GM19438 (cell line): ENCODE results near the gene DENND1A.
"Not testable (repeated sequence)": the region's sequence is repeated elsewhere in the genome, so short reads cannot be mapped to it uniquely, and the experiment has no call there.

Experiments used
- ATAC-seq: cut with Tn5 transposase; IDR thresholded peaks from one replicate; pipeline ENCODE4 v1.9.1; 2021; ENCODE audit warnings: low read depth; ENCODE audit not compliant: unreplicated experiment

DENND1A gene

GRCh38 chr9:123339666-123340510, 590.0 kb downstream of the DENND1A start:
- ATAC-seq, result peak; percentile 41

GRCh38 chr9:123338710-123339665, 590.9 kb downstream of the DENND1A start:
- peak; percentile 59 for ATAC-seq

GRCh38 chr9:123337971-123338370, 592.0 kb downstream of the DENND1A start:
- ATAC-seq, result no peak

GRCh38 chr9:123336959-123337358, 593.0 kb downstream of the DENND1A start:
- no peak for ATAC-seq

DNA sequence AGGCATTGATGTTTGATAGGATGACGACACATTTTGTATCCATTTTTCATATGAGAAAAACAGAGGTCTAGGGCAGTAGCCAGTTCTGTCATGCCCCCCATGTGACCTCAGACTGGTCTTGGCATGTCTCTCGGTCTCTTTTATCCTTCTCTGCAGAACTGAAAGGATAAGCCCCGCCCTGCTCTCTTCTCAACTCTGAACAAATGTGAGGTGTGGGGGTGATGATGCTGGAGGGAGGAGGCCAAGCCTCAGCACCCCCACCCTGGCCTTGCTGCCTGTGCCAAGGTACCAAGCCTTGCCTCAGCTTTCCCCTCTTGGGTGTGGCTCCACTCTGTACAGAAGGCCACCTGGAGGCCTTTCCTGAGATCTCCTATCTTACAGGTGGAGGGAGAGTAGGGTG, 593.5 kb downstream of the DENND1A start:
- ATAC-seq, result no peak

- no peak for ATAC-seq
Observed at GRCh38 chr9:123335986-123336329, 594.0 kb downstream of the DENND1A start.

DNA sequence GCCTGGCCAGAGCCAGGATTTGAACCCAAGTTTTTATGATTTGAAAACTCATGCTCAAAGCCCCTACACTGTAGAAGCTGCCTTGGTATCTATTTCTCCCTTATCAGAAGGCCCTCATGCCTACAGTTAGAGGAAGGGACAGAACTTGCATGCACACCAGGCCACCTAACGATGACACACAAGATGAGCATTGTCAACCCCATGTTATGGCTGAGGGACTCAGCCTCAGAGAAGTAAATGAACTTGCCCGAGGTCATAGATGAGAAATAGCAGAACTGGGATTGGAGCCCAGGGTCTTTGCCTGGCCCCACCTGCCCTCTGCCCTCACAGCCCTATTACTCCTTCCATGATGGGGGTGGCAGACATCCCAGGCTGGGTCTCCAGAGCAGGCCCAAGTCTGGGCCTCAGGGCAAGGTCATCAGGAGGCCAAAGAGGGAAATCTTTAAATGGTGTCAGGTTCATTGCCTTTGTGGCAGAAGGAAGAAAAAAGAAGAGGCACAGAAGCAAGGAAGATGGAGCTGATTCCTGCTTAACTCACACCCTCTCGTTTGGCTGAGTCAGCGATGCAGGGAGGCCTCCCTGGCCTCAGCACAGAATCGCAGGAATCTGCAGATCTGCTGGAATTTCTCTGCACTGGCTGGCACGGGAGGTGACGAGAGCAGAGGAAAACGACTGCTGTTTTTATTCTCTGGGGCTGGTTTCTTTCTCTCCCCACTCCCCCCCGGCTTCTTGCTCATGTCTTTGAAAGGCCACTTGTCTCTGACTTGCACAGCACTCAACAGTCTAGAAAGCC, 594.5 kb downstream of the DENND1A start:
- ATAC-seq, result no peak

DNA sequence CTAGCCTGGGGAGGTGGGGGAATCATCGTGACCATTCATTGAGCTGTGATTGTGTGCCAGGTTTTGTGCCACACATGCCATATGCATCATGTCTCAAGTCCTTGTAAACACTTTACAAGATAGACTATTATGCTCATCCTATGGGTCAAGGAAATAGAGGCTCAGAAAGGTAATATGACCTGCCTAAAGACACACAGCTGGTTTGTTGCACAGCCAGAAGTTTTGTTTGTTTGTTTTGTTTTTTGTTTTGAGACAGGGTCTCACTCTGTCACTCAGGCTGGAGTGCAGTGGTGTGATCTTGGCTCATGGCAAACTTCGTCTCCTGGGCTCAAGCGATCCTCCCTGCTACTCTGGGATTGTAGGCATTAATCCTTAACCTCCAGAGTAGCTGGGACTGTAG, 595.3 kb downstream of the DENND1A start:
- ATAC-seq, result no peak

GRCh38 chr9:123333058-123333669, 596.8 kb downstream of the DENND1A start:
- not testable (repeated sequence) for ATAC-seq

DNA sequence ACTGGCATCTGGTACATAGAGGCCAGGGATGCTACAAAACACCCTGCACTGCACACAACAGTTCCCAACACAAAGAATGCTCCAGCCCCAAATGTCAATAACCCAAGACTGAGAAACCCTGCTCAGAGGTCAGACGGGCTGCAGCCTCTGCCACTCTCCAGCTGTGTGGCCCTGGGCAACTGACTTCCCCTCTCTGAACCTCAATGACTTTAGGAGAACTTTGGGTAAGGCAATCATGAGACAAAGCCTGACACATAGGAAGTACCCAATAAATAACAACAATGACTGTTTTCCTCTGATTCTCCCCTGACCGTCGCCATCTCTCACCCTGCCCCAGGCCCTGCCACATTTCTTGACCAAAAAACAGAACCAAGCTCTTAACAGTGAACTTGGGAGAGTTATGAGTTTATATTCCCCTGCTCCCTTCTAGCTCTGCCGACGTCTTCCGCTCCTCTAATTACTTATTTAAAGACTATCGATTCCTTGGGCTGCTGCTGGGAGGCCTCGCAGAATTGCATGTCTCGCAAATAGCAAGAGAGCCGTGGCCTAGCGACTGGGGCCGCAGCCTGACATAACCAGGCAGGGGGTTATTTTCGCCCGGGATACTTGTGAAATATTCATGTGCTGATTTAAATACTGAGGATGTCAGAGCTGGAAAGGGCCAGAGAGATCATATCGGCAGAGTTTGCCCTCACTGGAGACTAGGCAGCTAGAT, 598.4 kb downstream of the DENND1A start:
- ATAC-seq, result no peak
